ENCODE results near the gene DIMT1.

The DIMT1 gene

DNA sequence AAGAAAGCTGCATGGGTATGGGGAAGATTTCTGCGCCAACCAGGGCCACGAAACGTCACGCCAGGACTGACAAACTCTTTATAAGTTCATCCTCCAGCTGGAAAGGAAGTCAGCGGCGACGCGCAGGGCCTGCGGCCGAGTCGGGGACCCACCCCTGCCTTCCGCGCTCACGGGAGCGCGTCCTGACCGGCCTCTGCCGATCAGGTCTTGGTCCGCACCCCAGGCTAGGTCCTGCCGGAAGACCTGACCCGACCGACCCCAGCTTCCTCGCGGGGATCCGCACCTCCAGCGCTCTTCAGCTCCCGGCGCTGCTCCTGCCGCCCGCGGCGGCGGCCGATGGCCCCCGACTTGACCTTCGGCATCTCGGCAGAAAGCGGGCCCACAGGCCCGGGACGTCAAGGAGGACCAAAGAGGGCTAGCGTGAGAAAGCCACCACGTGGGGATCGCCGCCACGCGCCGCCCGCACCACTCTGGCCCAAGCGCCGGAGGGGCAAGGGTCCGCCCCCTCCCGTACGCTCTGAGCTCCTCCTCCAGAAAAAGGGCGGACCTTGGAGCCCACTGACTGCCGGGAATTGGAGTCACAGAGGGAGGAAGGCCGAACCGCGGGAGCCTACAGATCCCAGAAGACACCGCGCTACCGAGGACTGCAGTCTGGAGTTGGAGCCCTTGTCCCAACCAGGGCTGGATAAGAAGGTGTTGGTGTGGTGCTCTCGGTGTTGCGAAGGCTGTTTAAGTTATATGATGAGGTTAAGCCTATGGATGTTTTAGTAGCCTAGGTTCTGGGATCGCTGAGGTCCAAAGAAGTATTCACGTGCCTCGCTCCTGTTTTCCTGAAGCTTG is at the start of gene DIMT1:
Gene DIMT1, minus strand, starts transcription at position 495 of the 840 bp plus-strand sequence. Its CDS starts 133 bp downstream, at position 362.
- DNase-seq: peak; percentile 91

DNA sequence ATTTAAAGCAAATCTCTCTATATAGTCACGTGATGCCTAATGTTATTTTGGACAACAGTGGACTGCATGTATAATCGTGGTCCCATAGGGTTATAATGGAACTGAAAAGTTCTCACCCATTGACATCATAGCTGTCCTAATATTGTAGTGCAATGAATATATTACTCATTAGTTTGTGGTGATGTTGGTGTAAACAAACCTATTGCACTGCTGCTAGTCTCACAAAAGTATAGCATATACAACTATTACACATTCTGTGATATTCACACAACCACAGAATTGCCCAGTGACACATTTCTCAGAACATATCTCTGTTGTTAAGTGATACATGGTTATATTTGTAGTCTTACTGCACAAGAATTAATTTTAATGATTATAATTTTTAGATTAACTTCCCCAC is 46.6 kb upstream of the DIMT1 start:
- no peak for DNase-seq

DNA sequence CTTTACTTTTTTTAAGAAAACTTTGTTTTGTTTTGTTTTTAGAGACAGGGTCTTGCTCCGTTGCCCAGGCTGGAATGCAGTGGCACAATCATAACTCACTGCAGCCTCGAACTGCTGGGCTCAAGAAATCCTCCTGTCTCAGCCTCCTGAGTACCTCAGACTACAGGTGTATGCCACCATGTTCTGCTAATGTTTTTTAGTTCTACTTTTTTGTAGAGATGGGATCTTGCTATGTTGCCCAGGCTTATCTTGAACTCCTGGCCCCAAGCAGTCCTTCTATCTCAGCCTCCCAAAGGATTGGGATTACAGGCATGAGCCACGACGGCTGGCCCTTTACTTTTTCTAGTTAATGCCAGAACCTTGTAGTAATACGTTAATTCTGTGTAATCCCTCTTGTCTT is 44.8 kb upstream of the DIMT1 start:
- DNase-seq: no peak

DNA sequence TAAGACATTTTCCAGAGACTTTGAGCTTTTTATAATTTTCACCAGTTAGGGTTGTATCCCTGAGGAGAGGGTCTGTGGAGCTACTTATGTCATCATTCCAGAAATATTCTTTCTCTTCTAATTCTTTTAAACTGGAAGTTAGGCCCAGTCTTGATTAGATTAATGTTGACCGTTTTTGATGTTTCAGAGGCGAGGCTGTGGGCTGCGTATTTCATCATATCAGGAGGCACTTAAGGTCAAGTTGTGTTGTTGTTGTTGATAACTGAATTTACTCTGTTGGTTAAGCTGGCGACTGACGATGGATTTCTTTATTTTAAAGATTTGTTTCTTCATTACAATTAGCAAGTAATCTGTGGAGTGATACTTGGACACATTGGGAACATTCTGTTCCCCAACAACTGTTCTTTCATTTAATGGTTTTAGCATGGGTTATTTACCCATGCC is 28.9 kb upstream of the DIMT1 start:
- no peak for DNase-seq

DNA sequence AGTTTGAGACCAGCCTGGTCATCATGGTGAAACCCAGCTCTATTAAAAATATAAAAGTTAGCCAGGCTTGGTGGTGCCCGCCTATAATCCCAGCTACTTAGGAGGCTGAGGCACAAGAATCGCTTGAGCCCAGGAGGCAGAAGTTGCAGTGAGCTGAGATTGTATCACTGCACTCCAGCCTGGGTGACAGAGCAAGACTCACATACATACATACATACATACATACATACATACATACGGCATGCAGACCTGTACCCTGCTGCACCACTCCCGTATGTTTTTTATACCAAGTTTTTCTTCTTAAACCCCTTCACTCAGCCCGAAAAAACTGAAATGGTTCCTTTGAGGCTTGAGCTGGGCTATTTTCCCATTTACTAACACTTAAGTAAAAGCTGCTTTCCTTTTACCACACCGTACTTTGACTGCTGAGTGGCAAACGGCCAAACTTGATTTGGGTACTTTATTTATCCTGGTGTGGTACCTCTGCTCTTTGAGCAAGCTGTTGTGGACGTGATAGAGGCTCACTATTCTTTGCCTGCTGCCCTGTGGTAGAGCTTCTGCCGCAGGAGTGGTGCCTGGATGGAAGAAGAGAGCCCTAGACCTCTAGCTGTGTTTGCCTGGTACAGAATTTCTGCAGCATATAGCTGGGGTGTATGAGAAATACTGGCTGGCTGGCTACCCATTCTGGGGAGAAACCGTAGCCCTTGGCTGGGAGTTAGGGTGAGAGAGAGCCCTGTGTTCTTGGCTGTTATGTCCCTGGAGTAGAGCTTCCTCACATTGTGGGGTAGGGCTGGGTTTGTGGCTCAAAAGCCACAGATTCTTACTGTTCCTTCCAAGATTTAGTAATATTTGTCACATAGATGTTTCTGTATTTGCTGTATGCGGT is 28.3 kb upstream of the DIMT1 start:
- no peak for DNase-seq

DNA sequence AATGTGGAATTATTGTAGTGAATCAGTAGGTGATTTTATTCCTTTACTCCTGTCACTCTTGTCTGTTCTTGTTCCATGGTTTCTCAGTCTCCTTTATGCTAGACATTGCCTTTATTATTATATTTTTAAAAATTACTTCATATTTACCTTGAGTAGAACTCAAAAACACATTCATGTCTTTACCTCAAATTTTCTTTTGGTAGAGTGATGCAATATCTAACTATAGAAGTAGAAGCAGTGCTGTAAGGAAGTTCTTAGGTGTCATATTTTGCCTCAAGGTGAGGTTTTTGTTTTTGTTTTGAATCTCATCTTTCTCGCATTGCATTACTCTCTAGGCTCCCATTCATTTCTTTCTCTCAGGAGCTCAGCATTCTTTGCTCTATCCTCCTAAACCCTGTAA is 21.1 kb upstream of the DIMT1 start:
- DNase-seq: no peak

DNA sequence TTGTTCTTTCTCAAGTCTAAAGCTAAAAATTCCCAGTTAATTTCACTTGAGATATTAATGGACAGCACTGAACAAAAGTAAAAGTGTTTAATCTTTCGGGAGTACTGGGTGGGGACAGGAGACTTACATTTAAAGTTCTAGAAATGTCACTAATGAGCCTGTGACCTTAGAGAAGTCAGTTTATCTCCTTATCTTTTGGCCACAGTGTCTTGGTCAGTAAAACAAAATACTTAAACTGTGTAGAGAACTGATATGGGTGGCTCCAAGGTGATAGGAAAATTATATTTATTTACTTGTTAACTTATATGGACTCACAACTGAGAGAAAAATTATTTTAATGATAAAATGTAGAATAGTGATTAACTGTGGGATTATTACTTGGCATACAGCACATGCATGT is 17.7 kb upstream of the DIMT1 start:
- no peak for DNase-seq

DNA sequence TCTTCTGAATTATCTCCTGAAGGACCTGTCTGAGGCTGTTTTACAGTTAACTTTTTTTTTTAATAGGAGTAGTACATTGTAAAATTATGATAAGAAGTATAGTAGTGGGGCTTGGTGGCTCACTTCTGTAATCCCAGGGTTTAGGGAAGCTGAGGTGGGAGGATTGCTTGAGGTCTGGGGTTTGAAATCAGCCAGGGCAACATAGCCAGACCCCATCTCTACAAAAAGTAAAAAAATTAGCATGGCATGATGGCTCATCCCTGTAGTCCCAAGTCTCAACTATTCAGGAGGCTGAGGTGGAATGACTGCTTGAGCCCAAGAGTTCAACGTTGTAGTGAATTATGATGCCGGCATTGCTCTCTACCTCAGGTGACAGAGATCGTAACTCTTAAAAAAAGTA is 15.9 kb upstream of the DIMT1 start:
- no peak for DNase-seq

DNA sequence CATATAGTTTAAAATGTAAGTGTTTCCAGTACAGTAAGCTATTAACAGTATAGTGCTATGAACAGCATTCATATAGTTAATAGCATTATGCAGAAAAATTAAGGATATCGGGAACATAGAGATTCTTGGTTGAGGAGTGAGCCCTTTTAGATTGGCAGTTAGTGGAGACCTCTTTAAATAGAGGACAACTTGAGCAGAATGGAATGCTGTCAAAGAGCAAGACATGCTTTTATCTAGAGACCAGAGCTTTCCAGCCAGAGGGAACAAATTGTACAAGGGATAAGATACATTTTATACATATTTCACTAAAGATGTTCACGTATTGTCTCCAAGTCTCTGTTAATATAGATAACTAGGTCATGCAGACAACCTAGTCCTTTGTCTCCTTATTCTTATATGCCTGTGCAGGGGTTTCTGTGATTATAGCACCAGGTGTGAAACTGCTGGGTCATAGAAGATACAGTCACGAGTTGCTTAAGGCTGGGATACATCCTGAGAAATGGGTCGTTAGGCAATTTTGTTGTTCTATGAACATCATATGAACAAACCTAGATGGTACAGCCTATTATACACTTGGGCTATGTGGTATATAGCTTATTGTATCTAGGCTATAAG is 14.9 kb upstream of the DIMT1 start:
- no peak for DNase-seq

DNA sequence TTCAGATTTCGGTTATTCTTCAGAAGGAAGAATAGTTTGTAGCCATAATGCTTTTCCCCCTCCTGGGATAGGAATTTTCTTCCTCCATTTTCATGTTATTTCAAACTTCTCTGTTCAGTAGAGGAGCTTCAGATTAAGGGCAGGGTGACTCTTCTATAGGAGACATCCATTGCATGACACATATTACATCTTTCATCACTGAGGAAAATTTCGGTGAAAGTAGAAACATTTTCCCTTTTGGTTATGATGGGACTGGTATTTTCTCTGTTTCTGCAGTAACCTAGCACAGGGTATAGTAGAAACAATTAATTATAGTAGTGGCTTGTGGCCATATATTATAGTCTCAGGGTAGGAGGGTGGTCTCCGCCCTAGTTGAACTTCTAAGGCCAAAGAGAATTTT is 10.0 kb upstream of the DIMT1 start:
- DNase-seq: no peak

DNA sequence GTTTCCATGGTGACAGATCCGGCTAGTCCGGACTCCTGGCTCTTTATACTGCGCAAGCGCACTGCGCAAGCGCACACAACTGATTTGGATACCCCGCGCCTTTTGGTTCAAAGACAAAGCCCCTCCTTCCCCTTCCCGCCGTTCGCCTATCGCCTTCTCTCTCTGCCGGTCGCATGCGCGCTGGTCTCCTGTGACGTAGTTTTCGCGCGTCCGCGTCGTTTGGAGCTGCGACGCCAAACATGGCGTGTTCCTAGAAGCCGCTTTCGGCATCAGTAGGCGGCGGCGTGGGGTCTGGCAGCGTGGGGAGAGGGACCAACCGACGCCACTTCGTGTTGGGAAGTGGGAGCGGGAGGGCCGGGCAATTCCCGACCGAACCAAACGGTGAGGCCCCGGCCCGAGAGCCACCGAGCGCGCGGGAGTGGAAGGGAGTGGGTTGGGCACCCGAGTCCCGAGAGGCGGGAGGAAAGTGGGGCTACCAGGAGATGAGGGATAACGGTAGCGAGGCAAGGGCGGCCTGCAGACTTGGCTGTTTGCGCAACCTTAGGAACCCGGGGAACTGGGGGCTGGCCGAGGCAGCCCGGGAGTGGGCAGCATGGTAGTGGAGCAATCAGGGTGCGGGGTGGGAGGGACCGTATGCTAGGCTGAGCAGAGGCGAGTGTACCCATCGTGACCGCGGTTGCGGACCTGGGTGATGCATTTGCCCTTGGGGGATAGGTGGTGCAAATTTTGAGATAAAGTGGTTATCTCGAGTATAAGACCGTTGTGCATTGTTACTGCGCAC is 9.0 kb upstream of the DIMT1 start, which contains the start of gene IPO11:
Gene IPO11, plus strand, starts transcription at position 215 of the 781 bp plus-strand sequence. CDS start 24,517 bp downstream, outside the sequence.
- DNase-seq: peak; percentile 99

DNA sequence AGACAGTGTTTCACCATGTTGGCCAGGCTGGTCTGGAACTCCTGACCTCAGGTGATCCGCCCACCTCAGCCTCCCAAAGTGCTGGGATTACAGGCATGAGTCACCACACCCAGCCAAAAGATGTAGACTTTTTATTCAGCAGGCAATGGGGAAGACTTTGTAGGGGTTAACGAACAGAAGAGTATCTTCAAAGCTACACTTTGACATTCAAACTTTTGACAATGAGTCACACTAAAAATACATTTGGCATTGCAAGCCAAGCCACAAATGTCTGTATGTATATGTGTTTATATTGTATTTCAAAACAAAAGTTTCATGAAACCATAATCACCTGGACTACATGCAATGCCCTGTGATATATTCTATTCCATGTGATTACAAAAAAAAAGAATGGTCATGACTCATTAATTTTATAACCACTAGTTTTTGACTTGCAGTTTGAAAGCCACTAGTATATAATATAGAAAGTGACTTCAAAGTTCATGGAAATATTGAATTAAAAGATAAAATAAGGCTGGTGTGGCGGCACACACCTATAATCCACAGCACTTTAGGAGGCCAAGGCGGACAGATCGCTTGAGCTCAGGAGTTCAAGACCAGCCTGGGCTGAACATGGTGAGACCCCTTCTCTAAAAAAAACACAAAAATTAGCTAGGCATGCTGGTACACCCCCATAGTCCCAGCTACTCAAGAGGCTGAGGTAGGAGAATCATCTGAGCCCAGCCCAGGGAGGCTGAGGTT is 8.3 kb downstream of the DIMT1 start:
- DNase-seq: no peak

DNA sequence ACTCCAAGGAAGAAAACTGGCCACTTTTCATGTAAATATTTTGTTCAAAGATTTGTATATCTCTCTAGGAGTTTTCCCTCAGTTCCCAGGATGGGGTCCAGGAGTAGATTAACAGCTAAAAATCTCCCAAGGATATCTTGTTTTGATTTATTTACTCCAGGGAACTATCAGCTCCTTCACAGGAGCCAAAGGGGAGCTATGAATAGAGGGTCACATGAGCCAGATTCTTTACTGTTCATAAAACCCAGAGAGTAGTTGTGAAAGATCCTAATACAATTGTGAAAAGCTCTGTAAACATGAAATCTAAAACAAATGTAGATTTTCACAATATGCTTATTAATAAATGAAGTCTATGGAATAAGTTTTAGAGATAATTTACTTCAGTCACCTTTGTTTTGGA is 16.9 kb downstream of the DIMT1 start:
- no peak for DNase-seq

DNA sequence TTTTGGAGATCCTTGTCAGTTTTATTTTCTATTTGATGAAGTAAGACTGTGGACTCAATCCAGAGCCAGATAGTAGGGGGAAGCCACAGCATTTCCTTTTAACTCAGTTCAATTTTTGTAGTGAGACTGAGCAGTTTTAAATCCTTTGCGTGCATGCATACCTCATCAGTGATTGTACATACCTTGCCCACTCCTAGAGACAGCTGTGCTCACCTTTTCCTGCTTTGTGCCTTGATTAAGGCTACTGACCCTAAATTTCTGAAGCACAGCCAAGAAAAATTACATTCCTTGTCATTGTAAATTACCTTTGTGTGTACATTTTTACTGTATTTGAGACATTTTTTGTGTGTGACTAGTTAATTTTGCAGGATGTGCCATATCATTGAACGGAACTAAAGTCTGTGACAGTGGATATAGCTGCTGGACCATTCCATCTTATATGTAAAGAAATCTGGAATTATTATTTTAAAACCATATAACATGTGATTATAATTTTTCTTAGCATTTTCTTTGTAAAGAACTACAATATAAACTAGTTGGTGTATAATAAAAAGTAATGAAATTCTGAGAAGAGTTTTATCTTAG is 17.8 kb downstream of the DIMT1 start:
- no peak for DNase-seq

DNA sequence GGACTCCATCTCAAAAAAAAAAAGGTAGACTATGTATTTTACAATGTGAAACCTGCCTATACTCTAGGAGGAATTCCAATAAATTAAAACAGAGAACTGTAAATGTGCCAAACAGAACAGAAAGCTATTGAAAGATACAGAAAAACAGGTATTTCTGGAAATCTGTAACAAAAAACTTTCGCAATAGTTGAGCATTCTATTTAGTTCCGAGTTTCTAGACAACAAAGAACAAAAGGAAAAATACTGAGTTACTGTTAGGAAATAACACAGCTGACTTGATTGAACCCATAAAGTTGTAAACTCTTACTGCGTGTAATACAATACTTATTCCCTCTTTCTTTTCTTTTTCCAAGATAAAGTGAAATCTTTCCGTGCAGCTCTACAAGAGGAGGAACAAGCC is 18.6 kb downstream of the DIMT1 start:
- no peak for DNase-seq

DNA sequence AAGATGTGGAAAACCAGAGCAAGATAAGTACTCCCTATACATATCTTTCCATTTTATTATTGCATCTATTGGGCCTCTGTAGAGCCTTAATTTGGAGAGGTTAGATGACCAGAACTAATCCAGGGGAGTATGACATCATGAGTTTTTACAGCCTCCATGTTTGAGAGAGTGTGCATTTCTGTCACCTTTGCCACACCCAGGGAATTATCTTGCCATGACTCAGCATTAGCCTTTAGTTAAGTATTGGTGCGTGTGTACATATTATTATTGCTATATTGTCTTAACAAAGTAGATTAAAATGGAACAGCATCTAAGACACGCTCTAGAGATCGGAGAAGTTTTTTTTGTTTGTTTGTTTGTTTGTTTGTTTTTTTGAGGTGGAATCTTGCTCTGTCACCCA is 27.6 kb downstream of the DIMT1 start:
- no peak for DNase-seq

DNA sequence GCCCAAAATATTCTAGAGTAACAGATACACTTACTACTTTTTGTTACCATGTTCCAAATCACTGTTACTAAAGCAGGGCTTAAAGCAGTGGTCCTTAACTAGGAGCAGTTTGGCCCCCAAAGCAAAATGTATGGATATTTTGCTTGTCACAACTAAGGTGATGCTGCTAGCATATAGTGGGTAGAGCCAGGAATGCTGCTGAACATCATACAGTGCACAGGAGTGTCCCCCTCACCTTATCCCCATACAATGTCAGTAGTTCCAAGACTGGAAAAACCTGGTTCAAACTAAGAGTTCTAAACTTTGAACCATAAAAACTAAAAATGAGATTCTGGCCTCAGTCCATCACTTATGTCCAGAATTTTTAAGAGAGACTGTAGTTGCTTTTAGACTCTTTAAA is 28.1 kb downstream of the DIMT1 start:
- DNase-seq: no peak

DNA sequence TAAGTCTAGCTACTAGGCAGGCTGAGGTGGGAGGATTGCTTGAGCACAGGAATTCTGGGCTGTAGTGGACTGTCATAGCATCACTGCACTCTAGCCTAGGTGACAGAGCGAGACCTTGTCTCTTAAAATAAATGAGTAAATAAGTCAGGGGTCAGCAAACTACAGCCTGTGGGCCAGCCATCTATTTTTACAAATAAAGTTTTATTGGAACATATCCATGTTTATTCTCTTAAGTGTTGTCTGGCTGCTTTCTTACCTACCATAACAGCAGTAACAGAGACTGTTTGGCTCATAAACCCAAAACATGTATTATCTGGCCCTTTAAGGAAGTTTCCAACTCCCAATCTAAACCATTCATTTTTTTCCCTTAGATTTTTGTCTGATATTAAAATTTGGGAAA is 29.6 kb downstream of the DIMT1 start:
- no peak for DNase-seq

DNA sequence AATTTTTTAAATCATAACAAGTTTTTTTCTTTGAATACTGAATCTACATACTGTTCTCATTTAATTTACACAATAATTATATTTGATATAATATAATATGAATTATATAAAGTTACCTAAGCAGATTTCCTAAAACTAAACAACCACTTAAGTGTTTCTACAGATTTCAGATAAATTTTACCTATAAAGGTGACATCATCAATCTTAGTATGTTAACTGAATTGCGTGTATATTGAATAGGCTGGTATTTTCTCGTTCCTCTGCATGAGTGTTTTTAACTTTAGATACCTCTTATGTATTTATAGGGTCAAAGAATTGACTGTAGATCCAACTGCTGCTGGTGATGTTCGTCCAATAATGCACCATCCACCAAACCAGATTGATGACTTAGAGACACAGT is 30.3 kb downstream of the DIMT1 start:
- DNase-seq: no peak

DNA sequence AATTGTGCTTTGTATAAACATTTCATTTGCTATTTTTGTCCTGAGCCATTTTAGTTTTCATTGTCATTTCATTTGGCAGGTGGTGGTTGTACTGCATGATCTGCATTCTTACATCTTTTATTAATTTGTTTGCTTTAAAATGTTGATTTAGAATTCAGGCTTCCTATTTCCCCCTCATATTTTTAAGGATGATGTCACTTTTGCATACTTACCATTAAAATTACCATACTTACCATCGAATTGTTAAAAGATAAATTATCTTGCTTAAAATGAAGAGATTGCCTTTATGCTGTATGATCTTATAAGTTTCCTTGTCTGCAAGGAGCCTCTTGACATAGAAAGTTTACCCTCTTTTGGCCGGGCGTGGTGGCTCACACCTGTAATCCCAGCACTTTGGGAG is 31.1 kb downstream of the DIMT1 start:
- DNase-seq: no peak

DNA sequence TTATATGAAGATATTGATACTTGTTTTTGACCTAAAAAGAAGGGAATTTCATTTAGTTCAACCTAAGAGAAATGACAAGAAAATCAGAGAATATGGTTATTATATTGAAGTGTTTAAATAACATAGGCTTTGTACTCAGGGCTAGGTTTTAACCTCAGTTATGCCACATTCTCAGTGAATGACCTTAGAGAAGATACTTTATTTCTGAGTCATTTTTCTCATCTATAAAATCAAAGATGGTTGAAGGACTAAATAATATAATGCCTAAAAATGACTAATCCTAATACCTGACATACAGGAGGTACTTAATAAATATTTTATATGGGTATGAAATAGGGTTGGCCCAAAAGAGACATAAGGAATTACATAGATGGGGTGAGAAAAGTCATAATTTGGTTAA is 32.3 kb downstream of the DIMT1 start:
- no peak for DNase-seq

DNA sequence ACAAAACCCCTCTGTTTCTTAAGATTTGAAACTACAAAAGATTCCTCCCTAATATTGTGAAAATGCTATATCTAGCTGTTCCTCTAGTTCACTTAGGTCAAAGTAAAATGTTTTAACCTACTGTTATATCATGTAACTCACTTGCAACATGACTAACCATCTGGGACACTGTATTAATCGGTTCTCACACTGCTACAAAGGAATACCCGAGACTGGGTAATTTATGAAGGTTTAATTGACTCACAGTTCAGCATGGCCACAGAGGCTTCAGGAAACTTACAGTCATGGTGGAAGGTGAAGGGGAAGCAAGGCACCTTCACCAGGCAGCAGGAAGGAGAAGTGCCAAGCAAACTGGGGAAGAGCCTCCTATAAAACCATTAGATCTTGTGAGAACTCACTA is 34.7 kb downstream of the DIMT1 start:
- no peak for DNase-seq
